Caco-2 (cell line): ENCODE results near the gene IQCK. TPM values are rescaled to one million over a fixed set of nuclear protein-coding genes. Genes with fewer than 3 reads are reported as not detected.

Experiments
- BruUV-seq: library from RNA; stranded (reverse); fragments of 400-500 nt; replicated peaks from 2 replicates; lab custom pipeline; 2021; lab: Mats Ljungman, UMichigan
- CTCF ChIA-PET: fragments of 300-600 bp; sonication (Branson Sonifier 250); formaldehyde crosslinking; loops from one replicate; lab custom pipeline; 2022; ENCODE audit warnings: antibody characterized with exemption; lab: Charles Lee
- POLR2A ChIA-PET: fragments of 300-600 bp; sonication (Branson Sonifier 250); formaldehyde crosslinking; loops from one replicate; lab custom pipeline; 2022; ENCODE audit warnings: antibody characterized with exemption; lab: Charles Lee
- DNase-seq, 2 experiments: peaks; one replicate each; pipeline versions ENCODE4 v3.0.0 to v3.0.0-alpha.2; 2020 to 2022
- H3K27me3 ChIP-seq: replicated peaks from 2 replicates; pipeline ENCODE4 v1.6.0; 2011; ENCODE audit warnings: low read length; ENCODE audit not compliant: control insufficient read depth, insufficient read depth
- H3K36me3 ChIP-seq: 2 replicates; pipeline ENCODE4 v1.5.1; 2011; ENCODE audit warnings: low read length; ENCODE audit not compliant: control insufficient read depth, insufficient read depth
- H3K4me1 ChIP-seq: fragments of 250-450 bp; sonication (Bioruptor Pico); 2 replicates; pipeline ENCODE4 v1.5.1; 2020; ENCODE audit warnings: mild to moderate bottlenecking
- H3K4me3 ChIP-seq: 2 replicates; pipeline ENCODE4 v1.5.1; 2011; ENCODE audit warnings: low read depth, mild to moderate bottlenecking, control low read depth, low read length
- H3K9me3 ChIP-seq: fragments of 250-450 bp; sonication (Bioruptor Pico); 2 replicates; pipeline ENCODE4 v1.5.1; 2020; ENCODE audit warnings: mild to moderate bottlenecking, moderate library complexity
- H3K27ac Mint-ChIP-seq: one replicate; pipeline ENCODE4 v1.8.0; 2022; ENCODE audit warnings: mixed read lengths; ENCODE audit not compliant: unreplicated experiment
- H3K27me3 Mint-ChIP-seq: one replicate; pipeline ENCODE4 v1.8.0; 2022; ENCODE audit warnings: mixed read lengths; ENCODE audit not compliant: insufficient read depth, unreplicated experiment
- H3K36me3 Mint-ChIP-seq: one replicate; pipeline ENCODE4 v1.8.0; 2022; ENCODE audit warnings: mild to moderate bottlenecking, mixed read lengths; ENCODE audit not compliant: insufficient read depth, unreplicated experiment
- H3K4me1 Mint-ChIP-seq: one replicate; pipeline ENCODE4 v1.8.0; 2022; ENCODE audit warnings: low read depth, mixed read lengths; ENCODE audit not compliant: unreplicated experiment
- H3K4me3 Mint-ChIP-seq: one replicate; pipeline ENCODE4 v1.8.0; 2022; ENCODE audit warnings: mild to moderate bottlenecking, moderate library complexity, mixed read lengths; ENCODE audit not compliant: unreplicated experiment
- H3K9me3 Mint-ChIP-seq: one replicate; pipeline ENCODE4 v1.8.0; 2022; ENCODE audit warnings: mixed read lengths; ENCODE audit not compliant: unreplicated experiment
- intact Hi-C: fragments of 100-400 bp; cut with micrococcal nuclease; formaldehyde crosslinking; loops from one replicate; pipeline ENCODE4 v1.10.0; 2022; ENCODE audit not compliant: unreplicated experiment
- total RNA-seq: library from RNA; stranded (reverse); gene quantifications from 2 replicates; pipeline ENCODE4 v1.2.3, GENCODE V29; 2022
- TF ChIP-seq, protein P1 (sequence below), 2 experiments: fragments of 200-600 bp in 1 of 2; IDR thresholded peaks; 1 replicate in 1 of 2; 2 replicates in 1 of 2; pipeline versions ENCODE4 v1.5.1 to v1.8.0; 2011 to 2022; ENCODE audit warnings: antibody characterized with exemption in 1 of 2, control low read depth in 1 of 2, inconsistent platforms in 1 of 2, low read depth in 1 of 2, low read length in 1 of 2, mild to moderate bottlenecking in 1 of 2, moderate library complexity in 1 of 2; ENCODE audit not compliant: insufficient read depth in 1 of 2, severe bottlenecking in 1 of 2, unreplicated experiment in 1 of 2

Gene IQCK
- total RNA-seq, 1 experiment from 2014 or later: 2.0 TPM

- no peak overlapping the region for H3K27ac Mint-ChIP-seq
- peaks cover 60% of the 10 kb centered on the region for H3K36me3 Mint-ChIP-seq
- H3K27me3 ChIP-seq: no peaks in the 10 kb centered on the region
- H3K4me1 ChIP-seq: peaks cover 11% of the 10 kb centered on the region
- ChIA-PET POLR2A (no interaction called here), CTCF (no interaction called here)
- H3K4me3 ChIP-seq: no peak overlapping the region
- no peak overlapping the region for H3K4me3 Mint-ChIP-seq
- TF ChIP-seq, protein P1, sequence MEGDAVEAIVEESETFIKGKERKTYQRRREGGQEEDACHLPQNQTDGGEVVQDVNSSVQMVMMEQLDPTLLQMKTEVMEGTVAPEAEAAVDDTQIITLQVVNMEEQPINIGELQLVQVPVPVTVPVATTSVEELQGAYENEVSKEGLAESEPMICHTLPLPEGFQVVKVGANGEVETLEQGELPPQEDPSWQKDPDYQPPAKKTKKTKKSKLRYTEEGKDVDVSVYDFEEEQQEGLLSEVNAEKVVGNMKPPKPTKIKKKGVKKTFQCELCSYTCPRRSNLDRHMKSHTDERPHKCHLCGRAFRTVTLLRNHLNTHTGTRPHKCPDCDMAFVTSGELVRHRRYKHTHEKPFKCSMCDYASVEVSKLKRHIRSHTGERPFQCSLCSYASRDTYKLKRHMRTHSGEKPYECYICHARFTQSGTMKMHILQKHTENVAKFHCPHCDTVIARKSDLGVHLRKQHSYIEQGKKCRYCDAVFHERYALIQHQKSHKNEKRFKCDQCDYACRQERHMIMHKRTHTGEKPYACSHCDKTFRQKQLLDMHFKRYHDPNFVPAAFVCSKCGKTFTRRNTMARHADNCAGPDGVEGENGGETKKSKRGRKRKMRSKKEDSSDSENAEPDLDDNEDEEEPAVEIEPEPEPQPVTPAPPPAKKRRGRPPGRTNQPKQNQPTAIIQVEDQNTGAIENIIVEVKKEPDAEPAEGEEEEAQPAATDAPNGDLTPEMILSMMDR (IDR thresholded peaks at IDR 0.05; ENCODE audit: insufficient read depth in 1 of 2, low read depth in 1 of 2, low read length in 1 of 2, severe bottlenecking in 1 of 2, unreplicated experiment in 1 of 2): no peak
- intact Hi-C loops: no loop called here
- peaks cover 4% of the 10 kb centered on the region for H3K36me3 ChIP-seq
- H3K4me1 Mint-ChIP-seq: peaks cover 10% of the 10 kb centered on the region
- H3K9me3 ChIP-seq: no peaks in the 10 kb centered on the region
- no peak for DNase-seq
- BruUV-seq: no TSS peak
- H3K9me3 Mint-ChIP-seq: no peaks in the 10 kb centered on the region
- no peaks in the 10 kb centered on the region for H3K27me3 Mint-ChIP-seq
These were observed 13.5 kb upstream of the IQCK start for GRCh38 chr16:19704321-19705145.

DNA sequence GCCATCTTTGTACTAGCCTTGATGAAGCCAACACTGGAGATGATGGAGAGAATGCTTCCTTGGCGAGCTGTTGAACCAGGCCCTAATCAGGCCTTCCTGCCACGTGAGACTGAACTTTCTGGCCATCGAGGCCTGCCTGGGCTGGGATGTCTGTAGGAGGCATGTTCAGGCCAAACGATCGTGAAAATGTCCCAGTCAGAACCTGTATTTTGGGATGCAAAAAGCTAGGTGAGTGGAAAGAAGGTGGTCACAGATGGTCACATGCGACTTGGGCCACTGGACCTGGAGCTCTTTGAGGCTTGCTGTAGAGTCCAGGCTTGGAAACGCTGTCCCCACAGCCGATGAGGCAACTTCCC lies 12.9 kb upstream of the IQCK start:
- Mint-ChIP-seq H3K4me1 (peaks cover 13% of the 10 kb centered on the region), H3K27me3 (no peaks in the 10 kb centered on the region), H3K36me3 (peaks cover 63% of the 10 kb centered on the region), H3K4me3 (no peak overlapping the region), H3K9me3 (no peaks in the 10 kb centered on the region), H3K27ac (no peak overlapping the region)
- no peak overlapping the region for H3K4me3 ChIP-seq
- intact Hi-C loops: no loop called here
- no TSS peak for BruUV-seq
- H3K36me3 ChIP-seq: peaks cover 4% of the 10 kb centered on the region
- H3K4me1 ChIP-seq: peaks cover 11% of the 10 kb centered on the region
- no peaks in the 10 kb centered on the region for H3K9me3 ChIP-seq
- TF ChIP-seq, protein P1 (IDR thresholded peaks at IDR 0.05; ENCODE audit: insufficient read depth in 1 of 2, low read depth in 1 of 2, low read length in 1 of 2, severe bottlenecking in 1 of 2, unreplicated experiment in 1 of 2): no peak
- DNase-seq: no peak
- H3K27me3 ChIP-seq: no peaks in the 10 kb centered on the region
- POLR2A ChIA-PET: no interaction called here
- CTCF ChIA-PET: no interaction called here

DNA sequence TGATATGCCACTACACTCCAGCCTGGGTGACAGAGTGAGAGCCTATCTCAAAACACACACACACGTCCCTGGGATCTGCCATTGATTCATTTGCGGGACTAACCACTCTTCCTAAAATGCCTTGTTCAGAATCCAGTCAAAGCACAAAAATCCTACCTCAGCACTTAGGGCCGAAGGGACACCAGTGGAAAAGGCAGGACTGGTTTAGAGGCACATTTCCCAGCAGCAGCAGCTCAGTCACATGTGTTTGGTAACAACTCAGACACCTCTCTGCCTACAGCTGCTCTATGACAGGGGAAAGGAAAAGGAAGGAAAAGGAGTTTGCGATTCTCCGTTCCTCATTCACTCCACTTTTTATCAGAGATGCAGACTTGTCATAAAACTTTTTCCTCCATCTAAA lies 12.2 kb upstream of the IQCK start:
- intact Hi-C loops: no loop called here
- no peak for DNase-seq
- Mint-ChIP-seq H3K36me3 (peaks cover 59% of the 10 kb centered on the region), H3K9me3 (no peaks in the 10 kb centered on the region), H3K27me3 (no peaks in the 10 kb centered on the region), H3K4me3 (no peak overlapping the region), H3K27ac (no peak overlapping the region), H3K4me1 (peaks cover 7% of the 10 kb centered on the region)
- no TSS peak for BruUV-seq
- TF ChIP-seq, protein P1 (IDR thresholded peaks at IDR 0.05; ENCODE audit: insufficient read depth in 1 of 2, low read depth in 1 of 2, low read length in 1 of 2, severe bottlenecking in 1 of 2, unreplicated experiment in 1 of 2): no peak
- Histone ChIP-seq H3K4me1 (peaks cover 6% of the 10 kb centered on the region), H3K36me3 (peaks cover 4% of the 10 kb centered on the region), H3K9me3 (no peaks in the 10 kb centered on the region), H3K27me3 (no peaks in the 10 kb centered on the region), H3K4me3 (no peak overlapping the region)
- ChIA-PET CTCF (no interaction called here), POLR2A (no interaction called here)
